Retinal pigment epithelial cell (primary cell): ENCODE results near the gene PSAP.
A peak's percentile ranks its signal among the peaks of the same experiment; 100 is the strongest.
"Not testable (repeated sequence)": the region's sequence is repeated elsewhere in the genome, so short reads cannot be mapped to it uniquely, and the experiment has no call there.

Experiments
- DNase-seq: peaks from one replicate; pipeline ENCODE4 v3.0.0-alpha.2; 2010; ENCODE audit warnings: low read depth
- H3K4me3 ChIP-seq: 2 replicates; pipeline ENCODE4 v1.5.1; 2011; ENCODE audit warnings: mild to moderate bottlenecking, low read length, control low read depth, moderate library complexity
- TF ChIP-seq, protein P1 (sequence below): conservative IDR thresholded peaks from 2 replicates; pipeline ENCODE4 v1.5.1; 2011; ENCODE audit warnings: low read depth, low read length, control low read depth, inconsistent platforms

PSAP gene

DNA sequence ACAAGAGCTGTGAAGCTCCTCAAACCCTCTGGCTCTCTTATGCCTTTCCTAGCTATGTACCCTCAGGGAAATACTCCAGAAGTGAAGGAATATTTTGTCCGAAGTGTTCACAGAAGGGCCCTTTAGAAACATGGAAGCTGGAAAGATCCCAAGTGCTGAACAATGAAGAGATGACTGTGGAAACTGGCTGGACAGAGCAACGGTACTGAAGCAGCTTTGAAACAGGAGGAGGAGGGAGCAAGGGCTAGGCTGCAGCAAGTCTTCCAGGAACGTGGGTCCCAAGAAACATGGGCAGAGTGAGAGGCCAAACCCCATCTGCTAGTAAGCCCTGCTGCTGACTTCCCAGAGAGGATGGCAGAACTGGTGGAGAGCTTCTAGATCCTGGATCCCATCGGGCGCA lies 3.0 kb upstream of the PSAP start:
- no peak overlapping the region for H3K4me3 ChIP-seq
- TF ChIP-seq, protein P1, sequence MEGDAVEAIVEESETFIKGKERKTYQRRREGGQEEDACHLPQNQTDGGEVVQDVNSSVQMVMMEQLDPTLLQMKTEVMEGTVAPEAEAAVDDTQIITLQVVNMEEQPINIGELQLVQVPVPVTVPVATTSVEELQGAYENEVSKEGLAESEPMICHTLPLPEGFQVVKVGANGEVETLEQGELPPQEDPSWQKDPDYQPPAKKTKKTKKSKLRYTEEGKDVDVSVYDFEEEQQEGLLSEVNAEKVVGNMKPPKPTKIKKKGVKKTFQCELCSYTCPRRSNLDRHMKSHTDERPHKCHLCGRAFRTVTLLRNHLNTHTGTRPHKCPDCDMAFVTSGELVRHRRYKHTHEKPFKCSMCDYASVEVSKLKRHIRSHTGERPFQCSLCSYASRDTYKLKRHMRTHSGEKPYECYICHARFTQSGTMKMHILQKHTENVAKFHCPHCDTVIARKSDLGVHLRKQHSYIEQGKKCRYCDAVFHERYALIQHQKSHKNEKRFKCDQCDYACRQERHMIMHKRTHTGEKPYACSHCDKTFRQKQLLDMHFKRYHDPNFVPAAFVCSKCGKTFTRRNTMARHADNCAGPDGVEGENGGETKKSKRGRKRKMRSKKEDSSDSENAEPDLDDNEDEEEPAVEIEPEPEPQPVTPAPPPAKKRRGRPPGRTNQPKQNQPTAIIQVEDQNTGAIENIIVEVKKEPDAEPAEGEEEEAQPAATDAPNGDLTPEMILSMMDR: no peak
- no peak for DNase-seq

DNA sequence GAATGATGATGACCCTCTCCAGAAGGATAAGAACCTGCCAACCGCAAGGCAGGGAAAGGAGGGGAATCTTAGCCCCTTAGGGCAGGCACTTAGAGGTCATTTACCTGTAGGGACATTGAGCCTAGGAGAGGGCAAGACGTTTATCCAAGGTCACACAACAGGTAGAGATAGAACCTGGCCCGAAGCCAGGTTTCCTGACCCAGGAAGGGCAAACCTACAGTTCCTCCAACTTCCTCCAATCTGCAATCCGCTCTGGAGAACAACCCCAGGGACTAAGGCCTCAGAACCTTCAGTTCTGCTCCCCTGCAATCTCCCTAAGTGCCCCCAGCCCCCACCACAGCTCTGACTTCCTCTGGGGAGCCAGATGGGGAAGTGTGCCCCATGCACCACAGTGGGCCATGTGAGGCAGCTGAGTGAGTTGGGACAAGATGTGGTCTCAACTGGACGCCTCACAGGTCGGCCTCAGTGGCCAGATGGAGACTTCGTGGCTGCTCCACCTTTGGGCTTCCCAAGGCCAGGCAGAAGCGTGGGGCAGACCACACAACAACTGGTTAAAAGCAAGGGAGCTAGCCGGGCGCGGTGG lies 1.4 kb upstream of the PSAP start:
- TF ChIP-seq, protein P1: no peak
- DNase-seq: no peak
- no peak overlapping the region for H3K4me3 ChIP-seq

DNA sequence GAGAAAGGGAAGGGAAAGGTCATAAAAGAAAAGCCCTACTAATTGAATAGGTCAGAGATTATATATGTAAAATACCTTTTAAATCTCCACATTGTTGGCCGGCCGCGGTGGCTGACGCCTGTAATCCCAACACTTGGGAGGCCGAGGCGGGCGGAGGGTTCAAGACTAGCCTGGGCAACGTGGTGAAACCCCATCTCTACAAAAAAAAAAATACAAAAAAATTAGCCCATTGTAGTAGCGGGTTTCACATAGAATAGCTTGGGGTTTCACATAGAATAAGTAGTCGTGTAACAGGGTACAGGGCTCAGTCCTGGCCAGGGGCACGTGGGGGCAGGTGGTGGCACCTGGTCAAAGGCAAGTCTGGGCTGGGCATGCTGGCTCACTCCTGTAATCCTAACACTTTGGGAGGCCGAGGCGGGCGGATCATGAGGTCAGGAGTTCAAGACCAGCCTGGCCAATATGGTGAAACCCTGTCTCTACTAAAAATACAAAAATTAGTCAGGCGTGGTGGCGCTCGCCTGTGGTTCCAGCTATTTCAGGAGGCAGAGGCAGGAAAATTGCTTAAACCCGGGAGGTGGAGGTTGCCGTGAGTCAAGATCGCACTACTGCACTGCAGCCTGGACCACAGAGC lies 529 bp upstream of the PSAP start:
- peak overlapping the region; percentile 29 for H3K4me3 ChIP-seq
- not testable (repeated sequence) for DNase-seq

DNA sequence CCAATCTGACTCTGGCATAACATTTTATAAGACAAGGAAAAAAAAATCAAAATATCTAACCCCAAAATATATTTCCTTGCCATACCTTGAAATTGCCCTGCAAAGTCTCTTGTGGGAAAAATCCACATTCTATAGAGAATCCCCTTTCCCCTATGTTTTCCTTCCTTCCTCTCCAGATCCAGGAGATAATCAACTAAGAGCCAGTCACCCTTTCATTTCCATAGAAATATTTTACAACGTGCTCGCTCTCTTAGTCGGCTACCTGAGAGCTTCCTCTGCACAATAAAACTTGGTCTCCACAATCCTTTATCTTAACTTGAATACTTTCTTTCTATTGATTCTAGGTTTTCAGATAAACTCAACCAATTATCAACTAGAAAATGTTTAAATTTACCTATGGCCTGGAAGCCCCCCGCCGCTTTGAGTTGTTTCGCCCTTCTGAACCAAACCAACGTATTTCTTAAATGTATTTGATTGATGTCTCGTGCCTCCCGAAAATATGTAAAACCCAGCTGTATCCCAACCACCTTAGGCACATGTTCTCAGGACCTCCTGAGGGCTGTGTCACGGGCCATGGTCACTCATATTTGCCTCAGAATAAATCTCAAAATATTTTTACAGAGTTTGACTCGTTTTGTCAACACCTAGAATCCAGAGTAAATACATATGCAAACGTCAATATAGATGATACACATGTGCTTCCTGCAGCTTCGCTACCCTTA lies 869 bp downstream of the PSAP start:
- peak overlapping the region; percentile 99 for H3K4me3 ChIP-seq
- TF ChIP-seq, protein P1: no peak
- no peak for DNase-seq

DNA sequence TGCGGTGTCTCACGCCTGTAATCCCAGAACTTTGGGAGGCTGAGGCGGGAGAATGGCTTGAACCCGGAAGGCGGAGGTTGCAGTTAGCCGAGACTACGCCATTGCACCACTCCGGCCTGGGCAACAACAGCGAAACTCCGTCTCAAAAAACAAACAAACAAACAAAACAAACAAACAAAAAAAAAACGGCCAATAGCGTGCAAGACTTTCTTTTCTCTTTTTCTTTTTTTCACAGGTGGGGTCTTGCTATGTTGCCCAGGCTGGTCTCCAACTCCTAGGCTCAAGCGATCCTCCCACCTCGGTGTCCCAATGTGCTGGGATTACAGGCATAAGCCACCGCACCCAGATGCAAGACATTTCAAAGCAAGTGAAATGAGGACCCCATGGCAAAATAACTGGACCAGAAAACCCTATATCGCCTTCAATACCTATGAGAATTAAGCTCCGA lies 1.6 kb downstream of the PSAP start:
- peak overlapping the region; percentile 99 for H3K4me3 ChIP-seq
- DNase-seq: no peak
- TF ChIP-seq, protein P1: no peak

DNA sequence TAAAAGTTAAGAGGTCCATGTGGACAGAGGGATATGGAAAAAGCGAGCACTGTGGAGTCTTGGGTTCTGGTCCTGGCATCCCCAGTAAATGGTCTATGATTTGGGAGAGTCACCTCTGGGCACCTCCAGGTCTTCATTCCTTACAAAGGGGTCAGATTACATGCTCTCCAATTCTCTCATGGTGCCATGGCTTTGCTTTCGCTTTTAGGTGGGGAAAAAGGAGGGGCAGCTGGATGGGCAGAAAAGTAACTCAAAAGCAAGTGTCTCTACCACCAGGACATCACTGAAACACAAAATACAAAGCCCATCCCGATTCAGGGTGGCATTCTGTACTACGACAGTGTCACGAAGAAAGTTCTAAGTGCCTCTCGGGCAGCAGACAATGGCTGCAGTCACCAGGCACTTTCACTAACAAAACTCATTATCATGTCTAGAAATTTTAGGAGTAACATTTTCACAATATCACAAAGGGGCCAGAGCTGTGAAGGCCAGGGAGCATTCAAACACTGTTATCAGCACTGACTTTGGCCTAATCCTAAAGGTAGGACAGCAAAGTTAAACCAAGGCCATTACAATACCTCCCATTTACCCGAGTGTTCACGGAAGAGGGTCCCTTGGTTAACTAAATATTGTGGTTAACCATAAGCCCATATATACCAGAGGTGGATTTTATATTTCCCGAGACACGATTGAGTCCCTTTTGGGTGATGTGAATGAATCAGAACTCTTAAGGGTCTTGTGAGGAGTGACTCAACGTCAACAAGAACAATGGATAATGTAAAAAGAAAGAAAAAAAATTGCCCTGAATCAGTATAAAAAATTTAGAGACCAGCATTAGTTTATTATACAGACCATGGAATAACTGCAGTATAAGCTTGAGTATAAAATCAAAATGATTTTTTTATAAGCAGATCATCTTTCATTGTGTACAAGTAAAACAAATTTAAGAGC lies 2.5 kb downstream of the PSAP start:
- TF ChIP-seq, protein P1: no peak
- H3K4me3 ChIP-seq: peak overlapping the region; percentile 99
- no peak for DNase-seq

DNA sequence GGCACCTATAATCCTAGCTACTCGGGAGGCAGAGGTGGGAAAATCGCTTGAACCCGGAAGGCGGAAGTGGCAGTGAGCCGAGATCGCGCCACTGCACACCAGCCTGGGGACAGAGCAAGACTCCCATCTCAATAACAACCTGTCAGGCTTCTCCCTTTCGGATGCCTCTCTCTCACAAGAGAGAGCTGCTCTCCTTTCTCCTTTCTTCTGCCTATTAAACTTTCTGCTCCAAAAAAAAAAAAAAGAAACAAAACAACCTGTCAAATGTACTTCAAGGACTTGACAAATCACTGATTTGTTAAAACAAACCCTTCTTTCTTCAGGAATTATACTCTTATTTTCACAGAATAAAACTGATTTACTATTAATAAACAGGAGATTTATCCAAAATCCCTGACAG lies 3.6 kb downstream of the PSAP start:
- peak overlapping the region; percentile 99 for H3K4me3 ChIP-seq
- DNase-seq: no peak
- TF ChIP-seq, protein P1: no peak
